HUDEP-2 (cell line): Measurements from ENCODE around the gene ANKRD13B.

Experiments used
- DNase-seq, 76 experiments: peaks; one replicate each; lab custom pipeline; 2025; ENCODE audit not compliant: unreplicated experiment in 76 of 76; lab: John Stamatoyannopoulos, UW

The ANKRD13B gene

GRCh38 chr17:29591737-29592608, 959 bp upstream of the ANKRD13B start:
- peak in 70 of 76 experiments; percentile 13 to 89 (median 67) for DNase-seq

GRCh38 chr17:29593591-29594518, 923 bp downstream of the ANKRD13B start:
- DNase-seq, result peak in 17 of 76 experiments; percentile 6 to 34 (median 14)

DNA sequence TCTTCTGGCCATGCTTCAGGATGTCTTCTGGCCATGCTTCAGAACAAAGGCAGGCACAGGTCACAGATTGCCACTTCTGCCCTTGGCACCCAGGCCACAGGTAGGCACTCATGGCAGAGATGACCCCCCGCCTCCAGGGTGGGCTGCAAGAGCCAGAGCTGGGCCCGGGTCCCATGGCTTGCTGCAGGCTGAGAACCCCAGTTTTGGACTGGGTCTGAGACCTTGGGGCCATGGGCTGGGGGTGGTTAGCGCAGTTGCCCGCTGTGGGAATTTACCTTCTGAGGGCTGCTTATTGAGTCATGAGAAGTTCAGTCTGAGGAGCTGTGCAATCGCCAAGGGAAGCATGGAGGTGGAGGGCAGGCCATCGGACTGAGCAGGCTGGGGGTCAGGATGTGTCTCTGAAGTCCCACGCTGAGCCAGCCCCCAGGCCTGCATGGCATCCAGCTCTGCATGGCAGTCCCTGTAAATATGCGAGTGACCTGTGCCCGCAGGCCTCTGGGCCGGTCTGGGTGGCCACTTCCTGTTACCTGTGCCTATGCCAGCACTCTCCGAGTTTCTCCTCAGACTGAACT, 1.7 kb downstream of the ANKRD13B start:
- DNase-seq, result no peak

DNA sequence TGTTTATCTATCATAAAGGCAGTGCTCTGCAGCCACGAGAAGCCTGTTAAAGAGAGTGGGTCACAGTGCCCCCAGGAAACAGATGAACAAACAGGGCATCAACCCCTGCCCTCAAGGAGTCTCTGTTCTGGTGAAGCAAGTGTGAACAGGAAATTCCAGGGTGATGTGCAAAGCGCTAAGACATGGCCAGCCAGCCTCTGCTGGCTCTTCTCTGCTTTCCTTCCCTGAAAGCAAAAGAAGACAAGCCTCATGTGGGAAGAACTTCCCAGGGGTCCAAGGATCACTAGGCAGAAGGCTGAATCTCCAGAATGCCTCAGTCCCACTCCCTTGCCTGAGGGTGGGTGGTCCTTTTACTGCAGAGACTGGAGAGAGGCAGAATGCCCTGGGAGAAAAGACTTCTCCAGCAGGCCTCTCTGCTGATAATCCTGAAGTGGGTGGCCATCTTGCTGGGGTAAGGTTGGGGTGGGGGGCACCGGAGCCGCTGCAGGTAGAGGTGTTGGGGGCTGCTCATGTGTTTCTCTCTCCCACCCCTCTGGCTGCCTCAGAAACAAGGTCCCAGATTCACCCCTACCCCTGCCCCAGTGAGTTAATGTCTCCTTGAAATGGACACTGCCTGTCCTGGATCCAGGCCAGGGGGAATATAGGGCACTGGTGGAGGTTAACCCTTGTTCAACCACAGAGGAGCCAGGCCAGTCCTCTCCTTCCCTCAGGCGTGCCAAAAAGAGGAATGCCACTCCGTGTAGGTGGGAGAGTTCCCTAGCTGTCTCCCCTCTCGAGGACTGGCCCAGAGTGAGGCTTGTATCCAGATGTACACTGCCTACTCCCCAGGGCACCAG, 2.4 kb downstream of the ANKRD13B start:
- DNase-seq, result no peak

DNA sequence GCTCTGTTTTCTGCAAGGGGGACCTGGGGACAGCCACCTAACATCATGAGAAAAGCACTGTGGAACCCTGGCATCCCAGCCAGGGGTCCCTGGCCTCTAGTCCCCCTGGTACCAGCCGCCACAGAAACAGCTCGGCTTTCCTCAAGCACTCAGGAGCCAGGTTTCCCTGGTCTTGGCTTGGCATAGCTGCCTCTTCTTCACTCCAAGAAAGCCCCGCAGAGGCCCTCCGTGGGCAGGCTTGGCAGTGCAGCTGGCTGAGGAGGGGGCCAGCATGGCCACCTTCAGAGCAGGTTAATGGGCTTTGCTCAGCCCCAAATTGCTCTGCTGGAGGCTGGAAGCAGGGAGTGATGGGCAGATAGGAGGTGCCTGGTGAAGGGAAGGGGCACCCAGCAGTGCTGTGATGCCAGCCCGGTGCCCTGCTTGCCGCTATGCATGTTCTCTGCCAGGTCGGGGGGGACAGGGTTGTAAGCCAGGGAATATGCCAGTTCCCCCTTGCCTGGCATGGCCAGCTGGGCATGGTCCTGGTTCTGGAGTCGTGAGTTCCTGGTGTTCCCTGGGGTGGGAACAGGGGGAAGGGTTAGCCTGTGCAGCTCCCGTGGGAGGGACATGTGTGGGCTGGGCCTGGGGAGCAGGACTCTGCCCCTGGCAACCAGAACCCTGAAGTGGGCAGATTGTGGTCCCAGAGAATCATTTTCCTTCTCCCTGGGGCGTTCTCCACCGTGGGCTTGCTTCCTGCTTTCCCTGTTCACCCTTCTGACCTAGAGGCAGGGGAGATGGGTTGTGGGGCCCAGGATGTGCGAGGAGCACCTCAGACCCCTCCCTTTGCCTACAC, 3.2 kb downstream of the ANKRD13B start:
- no peak for DNase-seq

DNA sequence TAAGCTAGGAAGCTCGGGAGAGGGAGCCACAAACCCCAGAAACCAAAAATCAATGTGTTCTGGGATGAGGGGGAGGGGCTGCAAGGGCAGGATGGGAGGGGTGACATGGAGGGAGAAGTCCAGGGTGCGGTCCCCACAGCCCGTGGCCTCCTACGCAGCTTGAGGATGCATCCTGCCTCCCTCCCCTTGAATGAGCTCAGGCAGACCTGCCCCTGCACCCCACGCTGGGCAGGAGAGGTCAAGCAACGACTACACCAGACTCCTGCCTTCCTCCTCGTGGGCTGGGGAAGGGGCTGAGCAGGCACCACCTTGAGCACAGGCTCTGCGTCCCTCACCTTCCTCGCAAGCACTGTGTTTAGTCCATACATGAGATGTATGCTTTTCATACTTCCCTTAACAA, 3.9 kb downstream of the ANKRD13B start:
- peak in 2 of 76 experiments; percentile 7 to 36 for DNase-seq

- DNase-seq, result no peak
Observed at GRCh38 chr17:29597361-29598172, 4.6 kb downstream of the ANKRD13B start.

DNA sequence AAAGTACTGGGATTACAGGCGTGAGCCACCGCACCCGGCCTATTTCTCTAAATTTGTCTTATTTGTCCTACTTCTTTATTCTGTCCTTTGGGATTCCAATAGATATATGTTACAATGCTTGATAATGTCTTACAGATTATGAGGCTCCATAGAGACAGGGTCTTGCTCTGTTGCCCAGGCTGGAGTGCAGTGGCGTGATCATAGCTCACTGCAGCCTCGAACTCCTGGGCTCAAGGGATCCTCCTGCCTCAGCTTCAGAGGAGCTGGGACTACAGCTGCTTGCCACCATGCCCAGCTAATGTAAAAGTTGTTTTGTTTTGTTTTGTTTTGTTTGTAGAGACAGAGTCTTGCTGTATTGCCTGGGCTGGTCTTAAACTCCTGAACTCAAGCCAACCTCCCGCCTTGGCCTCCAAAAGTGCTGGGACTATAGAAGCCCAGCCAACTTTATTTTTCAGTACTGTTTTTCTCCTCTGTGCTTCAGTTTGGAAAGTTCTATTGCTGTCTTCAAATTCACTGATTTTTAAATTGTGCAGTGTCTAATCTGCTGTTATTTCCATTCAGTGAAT, 10.3 kb downstream of the ANKRD13B start:
- DNase-seq, result no peak

DNA sequence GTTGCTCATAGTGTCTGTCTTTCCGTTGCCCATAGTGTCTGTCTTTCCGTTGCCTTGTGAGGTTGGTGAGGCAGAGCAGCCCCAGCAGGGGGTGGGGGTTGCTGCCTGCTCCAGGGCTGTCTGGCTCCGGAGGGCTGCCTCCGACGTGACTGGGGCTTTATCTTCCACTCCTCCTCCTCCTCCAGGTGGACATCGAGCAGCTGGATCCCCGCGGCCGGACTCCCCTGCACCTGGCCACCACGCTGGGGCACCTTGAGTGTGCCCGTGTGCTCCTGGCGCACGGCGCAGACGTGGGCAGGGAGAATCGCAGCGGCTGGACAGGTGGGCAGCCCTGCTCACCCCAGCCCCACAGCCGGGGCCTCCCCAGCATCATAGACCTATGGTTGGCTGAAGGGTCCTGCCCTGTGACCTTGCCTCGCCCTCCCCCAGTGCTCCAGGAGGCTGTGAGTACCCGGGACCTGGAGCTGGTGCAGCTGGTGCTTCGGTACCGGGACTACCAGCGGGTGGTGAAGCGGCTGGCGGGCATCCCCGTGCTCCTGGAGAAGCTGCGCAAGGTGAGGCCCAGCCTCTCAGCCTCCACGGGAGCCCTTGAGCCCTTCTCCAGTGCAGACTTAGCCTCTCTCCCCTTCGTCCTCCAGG, 14.7 kb downstream of the ANKRD13B start:
- no peak for DNase-seq

DNA sequence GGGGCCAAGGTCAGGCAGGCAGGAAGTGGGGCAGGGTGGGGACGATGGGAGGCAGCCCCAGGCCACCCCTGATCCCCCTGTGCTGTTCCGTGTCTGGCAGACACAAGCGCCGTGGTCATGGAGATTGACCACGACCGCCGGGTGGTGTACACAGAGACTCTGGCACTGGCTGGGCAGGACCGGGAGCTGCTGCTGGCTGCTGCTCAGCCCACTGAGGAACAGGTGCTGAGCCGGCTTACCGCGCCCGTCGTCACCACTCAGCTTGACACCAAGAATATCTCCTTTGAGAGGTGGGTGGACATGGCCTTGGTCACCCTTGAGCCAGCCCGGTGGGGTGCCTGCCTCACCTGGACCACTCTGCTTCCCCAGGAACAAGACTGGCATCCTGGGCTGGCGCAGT, 16.1 kb downstream of the ANKRD13B start:
- no peak for DNase-seq

- DNase-seq, result no peak
Observed at GRCh38 chr17:29610395-29610794, 17.5 kb downstream of the ANKRD13B start.

- DNase-seq, result no peak
Observed at GRCh38 chr17:29611351-29612093, 18.6 kb downstream of the ANKRD13B start.

- no peak for DNase-seq
Observed at GRCh38 chr17:29612094-29612403, 19.1 kb downstream of the ANKRD13B start.

GRCh38 chr17:29612404-29613280, 19.7 kb downstream of the ANKRD13B start:
- no peak for DNase-seq

- DNase-seq, result peak in 74 of 76 experiments; percentile 35 to 93 (median 85)
Observed at GRCh38 chr17:29613352-29613837, 20.5 kb downstream of the ANKRD13B start.

- DNase-seq, result no peak
Observed at GRCh38 chr17:29613856-29614255, 20.9 kb downstream of the ANKRD13B start.
